Testis (tissue), 2 donors: ENCODE measurements around the gene PTGFRN.

Source experiments
- POLR2A ChIP-seq: fragments of 450-650 bp; IDR thresholded peaks from one replicate; pipeline ENCODE4 v1.6.1; 2017; ENCODE audit warnings: antibody characterized with exemption, mild to moderate bottlenecking, moderate library complexity
- TF ChIP-seq, protein P1 (sequence below), 3 experiments: fragments of 450-650 bp in 2 of 3; fragments of 200-600 bp in 1 of 3; sonication (generic) in 1 of 3; IDR thresholded peaks; one replicate each; pipeline ENCODE4 v1.5.1; 2016 to 2019; ENCODE audit warnings: antibody characterized with exemption in 3 of 3, mild to moderate bottlenecking in 2 of 3, moderate library complexity in 1 of 3

DNA sequence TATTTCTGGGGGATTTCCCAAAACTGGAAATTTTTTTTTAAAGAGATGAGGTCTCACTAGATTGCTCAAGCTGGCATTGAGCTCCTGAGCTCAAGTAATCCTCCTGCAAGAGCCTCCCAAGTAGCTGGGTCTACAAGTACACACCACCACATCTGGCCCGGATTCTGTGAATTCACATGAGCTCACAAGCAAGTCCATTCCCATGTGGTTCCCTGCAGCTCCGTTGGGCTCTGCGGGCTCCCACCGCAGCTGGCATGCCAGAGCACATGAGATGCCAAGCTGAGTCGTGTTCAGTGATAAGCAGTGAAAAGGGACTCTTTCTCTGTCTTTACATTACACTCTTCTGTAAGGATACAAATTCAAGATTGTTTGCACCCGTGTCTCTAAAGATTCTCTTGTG, 128.5 kb downstream of the PTGFRN start:
- TF ChIP-seq, protein P1, sequence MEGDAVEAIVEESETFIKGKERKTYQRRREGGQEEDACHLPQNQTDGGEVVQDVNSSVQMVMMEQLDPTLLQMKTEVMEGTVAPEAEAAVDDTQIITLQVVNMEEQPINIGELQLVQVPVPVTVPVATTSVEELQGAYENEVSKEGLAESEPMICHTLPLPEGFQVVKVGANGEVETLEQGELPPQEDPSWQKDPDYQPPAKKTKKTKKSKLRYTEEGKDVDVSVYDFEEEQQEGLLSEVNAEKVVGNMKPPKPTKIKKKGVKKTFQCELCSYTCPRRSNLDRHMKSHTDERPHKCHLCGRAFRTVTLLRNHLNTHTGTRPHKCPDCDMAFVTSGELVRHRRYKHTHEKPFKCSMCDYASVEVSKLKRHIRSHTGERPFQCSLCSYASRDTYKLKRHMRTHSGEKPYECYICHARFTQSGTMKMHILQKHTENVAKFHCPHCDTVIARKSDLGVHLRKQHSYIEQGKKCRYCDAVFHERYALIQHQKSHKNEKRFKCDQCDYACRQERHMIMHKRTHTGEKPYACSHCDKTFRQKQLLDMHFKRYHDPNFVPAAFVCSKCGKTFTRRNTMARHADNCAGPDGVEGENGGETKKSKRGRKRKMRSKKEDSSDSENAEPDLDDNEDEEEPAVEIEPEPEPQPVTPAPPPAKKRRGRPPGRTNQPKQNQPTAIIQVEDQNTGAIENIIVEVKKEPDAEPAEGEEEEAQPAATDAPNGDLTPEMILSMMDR (IDR thresholded peaks at IDR 0.05) = no peak
- TF ChIP-seq POLR2A = no peak
